Keratinocyte (primary cell): Measurements from ENCODE around the gene UBE3A. TPM values are rescaled to one million over a fixed set of nuclear protein-coding genes. Genes with fewer than 3 reads are reported as not detected.

Experiments used
- DNase-seq: peaks from one replicate; pipeline ENCODE4 v3.0.0-alpha.2; 2011; ENCODE audit warnings: low read depth, missing footprints, low spot score
- FAIRE-seq: peaks from 2 replicates; lab custom pipeline; 2011; peaks lifted over from hg19 to GRCh38; lab: Jason Lieb, UNC
- H2AFZ ChIP-seq: 2 replicates; pipeline ENCODE4 v1.6.0; 2012; ENCODE audit warnings: low read length, control low read depth, inconsistent platforms; ENCODE audit not compliant: control insufficient read depth
- H3K27ac ChIP-seq: 2 replicates; pipeline ENCODE4 v1.5.1; 2011; ENCODE audit warnings: low read length; ENCODE audit not compliant: control insufficient read depth, insufficient read depth
- H3K27me3 ChIP-seq: 3 replicates; pipeline ENCODE4 v1.6.0; 2011; ENCODE audit warnings: low read length; ENCODE audit not compliant: control insufficient read depth, insufficient read depth; ENCODE audit errors: extremely low read depth
- H3K36me3 ChIP-seq, 2 experiments: 2 replicates in 1 of 2; 3 replicates in 1 of 2; pipeline ENCODE4 v1.5.1; 2011; ENCODE audit warnings: low read length in 2 of 2, mild to moderate bottlenecking in 1 of 2; ENCODE audit not compliant: control insufficient read depth in 2 of 2, insufficient read depth in 2 of 2; ENCODE audit errors: extremely low read depth in 1 of 2
- H3K4me1 ChIP-seq: 3 replicates; pipeline ENCODE4 v1.5.1; 2011; ENCODE audit warnings: low read length; ENCODE audit not compliant: control insufficient read depth, insufficient read depth; ENCODE audit errors: extremely low read depth
- H3K4me2 ChIP-seq: 3 replicates; pipeline ENCODE4 v1.6.0; 2011; ENCODE audit warnings: low read depth, low read length; ENCODE audit not compliant: control insufficient read depth, insufficient read depth; ENCODE audit errors: extremely low read depth
- H3K4me3 ChIP-seq, 3 experiments: fragments of 200-600 bp in 1 of 3; sonication (generic) in 1 of 3; 2 replicates in 2 of 3; 3 replicates in 1 of 3; pipeline ENCODE4 v1.5.1; 2011 to 2016; ENCODE audit warnings: low read length in 3 of 3, mild to moderate bottlenecking in 3 of 3, control low read depth in 2 of 3, inconsistent platforms in 1 of 3, low read depth in 1 of 3, mixed read lengths in 1 of 3, mixed run types in 1 of 3, moderate library complexity in 1 of 3; ENCODE audit not compliant: control insufficient read depth in 2 of 3, insufficient read depth in 2 of 3; ENCODE audit errors: extremely low read depth in 1 of 3
- H3K79me2 ChIP-seq: 2 replicates; pipeline ENCODE4 v1.6.0; 2012; ENCODE audit warnings: low read length; ENCODE audit not compliant: control insufficient read depth, insufficient read depth
- H3K9ac ChIP-seq: 3 replicates; pipeline ENCODE4 v1.6.0; 2011; ENCODE audit warnings: low read length; ENCODE audit not compliant: control insufficient read depth, insufficient read depth; ENCODE audit errors: extremely low read depth
- H3K9me1 ChIP-seq: 3 replicates; pipeline ENCODE4 v1.6.0; 2011; ENCODE audit warnings: low read length; ENCODE audit not compliant: control insufficient read depth, insufficient read depth; ENCODE audit errors: extremely low read depth
- H3K9me3 ChIP-seq: 2 replicates; pipeline ENCODE4 v1.5.1; 2012; ENCODE audit warnings: low read depth, low read length; ENCODE audit not compliant: control insufficient read depth
- H4K20me1 ChIP-seq: 3 replicates; pipeline ENCODE4 v1.6.0; 2011; ENCODE audit warnings: low read length; ENCODE audit not compliant: control insufficient read depth, insufficient read depth; ENCODE audit errors: extremely low read depth
- CTCF ChIP-seq, 3 experiments: IDR thresholded peaks in 1 of 3; conservative IDR thresholded peaks in 1 of 3; optimal IDR thresholded peaks in 1 of 3; 2 replicates in 2 of 3; 3 replicates in 1 of 3; pipeline versions ENCODE3 to v1.5.1; 2011; ENCODE audit warnings: low read length in 3 of 3, mild to moderate bottlenecking in 3 of 3, moderate library complexity in 2 of 3, control low read depth in 1 of 3, inconsistent platforms in 1 of 3; ENCODE audit not compliant: insufficient read depth in 2 of 3; ENCODE audit errors: extremely low read depth in 1 of 3
- EZH2 ChIP-seq: IDR thresholded peaks from one replicate; pipeline ENCODE4 v1.6.1; 2012; ENCODE audit warnings: inconsistent platforms, mild to moderate bottlenecking, low read length, moderate library complexity
- dilution Hi-C: fragments of 300-500 bp; cut with MboI; formaldehyde crosslinking; loops from one replicate; pipeline ENCODE4 v1.7.0; 2020; ENCODE audit warnings: low sequenced_read_pairs; ENCODE audit not compliant: extremely low pct_ligation_motif_present
- polyA plus RNA-seq, 5 experiments: library from polyadenylated mRNA; depleted of rRNA in 3 of 5; stranded (reverse) in 3 of 5; stranded (forward) in 1 of 5; unstranded in 1 of 5; fragments of >200 nt; gene quantifications; 1 replicate in 1 of 5; 2 replicates in 3 of 5; 3 replicates in 1 of 5; pipeline versions ENCODE4 v1.2.1 to v1.2.3, GENCODE V29; 2011 to 2012; ENCODE audit warnings: missing spikeins in 2 of 5, low read depth in 1 of 5, low replicate concordance in 1 of 5

UBE3A gene
- polyA plus RNA-seq, 1 donor (not counting 4 experiments of a cell fraction or from before 2014, with no cell fraction given): 45.0 TPM

DNA sequence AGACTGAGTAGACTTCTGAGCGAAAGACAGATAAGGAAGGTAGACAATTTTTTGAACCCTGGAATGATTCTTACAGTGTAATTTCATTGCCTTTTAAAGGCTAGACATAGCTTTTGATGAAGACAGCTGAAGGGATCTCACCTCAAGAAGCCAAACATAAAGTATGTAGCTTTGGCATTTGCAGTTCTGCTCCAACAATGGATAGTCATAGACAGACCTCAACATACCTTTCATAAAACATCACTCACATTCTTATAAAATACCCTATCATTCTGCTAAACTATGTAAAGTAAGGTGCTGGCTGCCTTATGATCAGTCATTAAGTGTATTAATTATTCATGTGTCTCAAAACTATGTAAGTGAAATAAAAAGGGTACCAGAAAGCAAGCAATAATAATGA, 70.0 kb downstream of the UBE3A start:
- FAIRE-seq (peak; percentile 61), DNase-seq (no peak)
- H2AFZ ChIP-seq: no peak overlapping the region
- no peak for TF ChIP-seq EZH2
- TF ChIP-seq CTCF (optimal IDR thresholded peaks at IDR 0.05 in 1 of 3, IDR thresholded peaks at IDR 0.05 in 1 of 3, conservative IDR thresholded peaks at IDR 0.05 in 1 of 3; ENCODE audit: extremely low read depth in 1 of 3, insufficient read depth in 2 of 3, low read length in 3 of 3): no peak
- no peaks in the 10 kb centered on the region for H4K20me1 ChIP-seq
- no peak overlapping the region for H3K9ac ChIP-seq
- no peaks in the 10 kb centered on the region for H3K27me3 ChIP-seq
- peaks cover 4 to 10% of the 10 kb centered on the region in 2 experiments for H3K36me3 ChIP-seq
- H3K4me1 ChIP-seq: no peaks in the 10 kb centered on the region
- H3K4me3 ChIP-seq: no peak overlapping the region
- H3K9me1 ChIP-seq: no peaks in the 10 kb centered on the region
- no peaks in the 10 kb centered on the region for H3K9me3 ChIP-seq
- H3K4me2 ChIP-seq: no peak overlapping the region
- dilution Hi-C loops: no loop called here
- no peak overlapping the region for H3K27ac ChIP-seq
- peaks cover 41% of the 10 kb centered on the region for H3K79me2 ChIP-seq

DNA sequence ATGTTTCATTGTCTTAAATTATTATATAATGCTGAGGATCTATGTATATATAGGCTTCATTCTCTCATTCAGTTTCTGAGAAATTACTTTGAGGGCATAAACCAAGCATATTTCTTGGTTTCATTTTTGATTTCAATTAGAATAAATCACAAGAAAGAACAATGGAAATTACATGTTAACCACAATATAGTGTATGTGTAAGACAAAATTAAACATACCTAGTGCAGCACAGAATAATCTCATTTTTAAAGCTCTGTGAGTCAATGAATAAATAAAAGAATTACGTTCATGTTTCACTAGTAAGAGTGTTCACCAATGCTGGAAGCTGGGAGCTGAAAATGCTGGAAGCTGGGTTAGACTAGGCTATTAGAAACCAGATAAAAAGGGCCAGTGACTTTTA, 72.8 kb downstream of the UBE3A start:
- Histone ChIP-seq H3K9me3 (no peaks in the 10 kb centered on the region), H3K9ac (no peak overlapping the region), H3K79me2 (peaks cover 46% of the 10 kb centered on the region), H3K4me2 (no peak overlapping the region), H3K27me3 (no peaks in the 10 kb centered on the region), H3K36me3 (peaks cover 2 to 12% of the 10 kb centered on the region in 2 experiments), H3K27ac (no peak overlapping the region), H3K4me1 (no peaks in the 10 kb centered on the region), H2AFZ (no peak overlapping the region), H3K4me3 (no peak overlapping the region), H4K20me1 (no peaks in the 10 kb centered on the region), H3K9me1 (no peaks in the 10 kb centered on the region)
- dilution Hi-C loops: no loop called here
- FAIRE-seq (no peak), DNase-seq (no peak)
- TF ChIP-seq CTCF (optimal IDR thresholded peaks at IDR 0.05 in 1 of 3, IDR thresholded peaks at IDR 0.05 in 1 of 3, conservative IDR thresholded peaks at IDR 0.05 in 1 of 3; ENCODE audit: extremely low read depth in 1 of 3, insufficient read depth in 2 of 3, low read length in 3 of 3): no peak
- no peak for TF ChIP-seq EZH2
